ENCODE measurements around the gene MICAL2. TPM values are rescaled to one million over a fixed set of nuclear protein-coding genes. Genes with fewer than 3 reads are reported as not detected.
A peak's percentile ranks its signal among the peaks of the same experiment; 100 is the strongest.

MICAL2 gene
- total and polyA plus RNA-seq, 2 of the 13 experiments (the other 11 are each of a cell fraction or from before 2014, with no cell fraction given), result 0.78 to 1.1 TPM

DNA sequence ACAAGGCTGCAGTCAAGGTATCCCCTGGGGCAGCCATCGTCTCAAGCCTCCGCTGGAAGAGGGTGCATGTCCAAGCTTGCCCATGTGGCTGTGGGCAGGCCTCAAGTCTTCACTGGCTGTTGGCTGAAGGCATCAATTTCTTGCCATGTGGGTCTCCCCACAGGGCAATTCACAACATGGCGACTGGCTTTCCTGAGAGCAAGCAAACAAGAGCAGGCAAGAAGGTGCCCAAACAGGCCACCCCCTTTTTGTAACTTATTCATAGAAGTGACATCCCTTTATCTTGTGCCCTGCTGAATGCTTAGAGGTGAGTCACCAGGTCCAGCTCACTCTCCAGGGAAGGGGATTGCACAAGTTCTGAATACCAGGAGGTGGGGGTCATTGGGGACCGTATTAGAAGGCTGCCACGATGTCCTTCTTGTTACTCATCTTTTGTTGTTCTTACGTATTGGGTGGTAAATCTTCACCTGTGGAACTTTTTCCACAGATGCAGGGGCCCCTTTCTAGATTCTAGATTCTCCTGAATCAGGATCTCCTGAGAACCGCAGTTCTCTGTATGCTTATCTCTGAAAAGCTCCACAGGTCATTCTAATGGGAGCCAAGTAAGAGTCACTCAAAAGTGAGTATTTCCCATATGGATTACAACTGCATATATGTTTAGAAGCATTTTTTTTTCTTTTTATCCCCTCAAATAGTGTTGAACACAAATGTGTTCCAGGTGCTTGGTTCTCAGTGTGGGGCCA is 44.2 kb upstream of the MICAL2 start (continued):
- TF ChIP-seq, protein P1, sequence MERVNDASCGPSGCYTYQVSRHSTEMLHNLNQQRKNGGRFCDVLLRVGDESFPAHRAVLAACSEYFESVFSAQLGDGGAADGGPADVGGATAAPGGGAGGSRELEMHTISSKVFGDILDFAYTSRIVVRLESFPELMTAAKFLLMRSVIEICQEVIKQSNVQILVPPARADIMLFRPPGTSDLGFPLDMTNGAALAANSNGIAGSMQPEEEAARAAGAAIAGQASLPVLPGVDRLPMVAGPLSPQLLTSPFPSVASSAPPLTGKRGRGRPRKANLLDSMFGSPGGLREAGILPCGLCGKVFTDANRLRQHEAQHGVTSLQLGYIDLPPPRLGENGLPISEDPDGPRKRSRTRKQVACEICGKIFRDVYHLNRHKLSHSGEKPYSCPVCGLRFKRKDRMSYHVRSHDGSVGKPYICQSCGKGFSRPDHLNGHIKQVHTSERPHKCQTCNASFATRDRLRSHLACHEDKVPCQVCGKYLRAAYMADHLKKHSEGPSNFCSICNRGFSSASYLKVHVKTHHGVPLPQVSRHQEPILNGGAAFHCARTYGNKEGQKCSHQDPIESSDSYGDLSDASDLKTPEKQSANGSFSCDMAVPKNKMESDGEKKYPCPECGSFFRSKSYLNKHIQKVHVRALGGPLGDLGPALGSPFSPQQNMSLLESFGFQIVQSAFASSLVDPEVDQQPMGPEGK (CRISPR knock-in tag; IDR thresholded peaks at IDR 0.05), result 0 out of 2 replicates have a peak, but pooled peaks have one; percentile 38
- TF ChIP-seq, protein P2, sequence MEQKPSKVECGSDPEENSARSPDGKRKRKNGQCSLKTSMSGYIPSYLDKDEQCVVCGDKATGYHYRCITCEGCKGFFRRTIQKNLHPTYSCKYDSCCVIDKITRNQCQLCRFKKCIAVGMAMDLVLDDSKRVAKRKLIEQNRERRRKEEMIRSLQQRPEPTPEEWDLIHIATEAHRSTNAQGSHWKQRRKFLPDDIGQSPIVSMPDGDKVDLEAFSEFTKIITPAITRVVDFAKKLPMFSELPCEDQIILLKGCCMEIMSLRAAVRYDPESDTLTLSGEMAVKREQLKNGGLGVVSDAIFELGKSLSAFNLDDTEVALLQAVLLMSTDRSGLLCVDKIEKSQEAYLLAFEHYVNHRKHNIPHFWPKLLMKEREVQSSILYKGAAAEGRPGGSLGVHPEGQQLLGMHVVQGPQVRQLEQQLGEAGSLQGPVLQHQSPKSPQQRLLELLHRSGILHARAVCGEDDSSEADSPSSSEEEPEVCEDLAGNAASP (CRISPR knock-in tag; IDR thresholded peaks at IDR 0.05; ENCODE audit: borderline replicate concordance), result peak; percentile 25; the same call in 1 of the 2 replicates
- TF ChIP-seq HNRNPL (IDR thresholded peaks at IDR 0.05; ENCODE audit: low read depth, low read length), result 0 out of 2 replicates have a peak, but pooled peaks have one; percentile 22
- TF ChIP-seq, protein P3, sequence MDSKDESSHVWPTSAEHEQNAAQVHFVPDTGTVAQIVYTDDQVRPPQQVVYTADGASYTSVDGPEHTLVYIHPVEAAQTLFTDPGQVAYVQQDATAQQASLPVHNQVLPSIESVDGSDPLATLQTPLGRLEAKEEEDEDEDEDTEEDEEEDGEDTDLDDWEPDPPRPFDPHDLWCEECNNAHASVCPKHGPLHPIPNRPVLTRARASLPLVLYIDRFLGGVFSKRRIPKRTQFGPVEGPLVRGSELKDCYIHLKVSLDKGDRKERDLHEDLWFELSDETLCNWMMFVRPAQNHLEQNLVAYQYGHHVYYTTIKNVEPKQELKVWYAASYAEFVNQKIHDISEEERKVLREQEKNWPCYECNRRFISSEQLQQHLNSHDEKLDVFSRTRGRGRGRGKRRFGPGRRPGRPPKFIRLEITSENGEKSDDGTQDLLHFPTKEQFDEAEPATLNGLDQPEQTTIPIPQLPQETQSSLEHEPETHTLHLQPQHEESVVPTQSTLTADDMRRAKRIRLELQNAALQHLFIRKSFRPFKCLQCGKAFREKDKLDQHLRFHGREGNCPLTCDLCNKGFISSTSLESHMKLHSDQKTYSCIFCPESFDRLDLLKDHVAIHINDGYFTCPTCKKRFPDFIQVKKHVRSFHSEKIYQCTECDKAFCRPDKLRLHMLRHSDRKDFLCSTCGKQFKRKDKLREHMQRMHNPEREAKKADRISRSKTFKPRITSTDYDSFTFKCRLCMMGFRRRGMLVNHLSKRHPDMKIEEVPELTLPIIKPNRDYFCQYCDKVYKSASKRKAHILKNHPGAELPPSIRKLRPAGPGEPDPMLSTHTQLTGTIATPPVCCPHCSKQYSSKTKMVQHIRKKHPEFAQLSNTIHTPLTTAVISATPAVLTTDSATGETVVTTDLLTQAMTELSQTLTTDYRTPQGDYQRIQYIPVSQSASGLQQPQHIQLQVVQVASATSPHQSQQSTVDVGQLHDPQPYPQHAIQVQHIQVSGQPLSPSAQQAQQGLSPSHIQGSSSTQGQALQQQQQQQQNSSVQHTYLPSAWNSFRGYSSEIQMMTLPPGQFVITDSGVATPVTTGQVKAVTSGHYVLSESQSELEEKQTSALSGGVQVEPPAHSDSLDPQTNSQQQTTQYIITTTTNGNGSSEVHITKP (CRISPR knock-in tag; IDR thresholded peaks at IDR 0.05; ENCODE audit: low read depth), result 0 out of 2 replicates have a peak, but pooled peaks have one; percentile 45
- TF ChIP-seq KDM1A (CRISPR knock-in tag; IDR thresholded peaks at IDR 0.05), result peak; percentile 66; the same call in 1 of the 2 replicates
- TF ChIP-seq RFX5 (IDR thresholded peaks at IDR 0.05; ENCODE audit: low read depth, low read length), result no peak
- TF ChIP-seq ZNF12 (CRISPR knock-in tag; IDR thresholded peaks at IDR 0.05), result peak; percentile 87
- no peak for TF ChIP-seq MYNN (CRISPR knock-in tag; IDR thresholded peaks at IDR 0.05; ENCODE audit: low read depth)
- peak; percentile 57; the same call in 1 of the 2 replicates for TF ChIP-seq SALL1 (CRISPR knock-in tag; IDR thresholded peaks at IDR 0.05)
- TF ChIP-seq KAT8 (CRISPR knock-in tag; IDR thresholded peaks at IDR 0.05), result peak; percentile 34; the same call in 1 of the 2 replicates
- TF ChIP-seq, protein P4, sequence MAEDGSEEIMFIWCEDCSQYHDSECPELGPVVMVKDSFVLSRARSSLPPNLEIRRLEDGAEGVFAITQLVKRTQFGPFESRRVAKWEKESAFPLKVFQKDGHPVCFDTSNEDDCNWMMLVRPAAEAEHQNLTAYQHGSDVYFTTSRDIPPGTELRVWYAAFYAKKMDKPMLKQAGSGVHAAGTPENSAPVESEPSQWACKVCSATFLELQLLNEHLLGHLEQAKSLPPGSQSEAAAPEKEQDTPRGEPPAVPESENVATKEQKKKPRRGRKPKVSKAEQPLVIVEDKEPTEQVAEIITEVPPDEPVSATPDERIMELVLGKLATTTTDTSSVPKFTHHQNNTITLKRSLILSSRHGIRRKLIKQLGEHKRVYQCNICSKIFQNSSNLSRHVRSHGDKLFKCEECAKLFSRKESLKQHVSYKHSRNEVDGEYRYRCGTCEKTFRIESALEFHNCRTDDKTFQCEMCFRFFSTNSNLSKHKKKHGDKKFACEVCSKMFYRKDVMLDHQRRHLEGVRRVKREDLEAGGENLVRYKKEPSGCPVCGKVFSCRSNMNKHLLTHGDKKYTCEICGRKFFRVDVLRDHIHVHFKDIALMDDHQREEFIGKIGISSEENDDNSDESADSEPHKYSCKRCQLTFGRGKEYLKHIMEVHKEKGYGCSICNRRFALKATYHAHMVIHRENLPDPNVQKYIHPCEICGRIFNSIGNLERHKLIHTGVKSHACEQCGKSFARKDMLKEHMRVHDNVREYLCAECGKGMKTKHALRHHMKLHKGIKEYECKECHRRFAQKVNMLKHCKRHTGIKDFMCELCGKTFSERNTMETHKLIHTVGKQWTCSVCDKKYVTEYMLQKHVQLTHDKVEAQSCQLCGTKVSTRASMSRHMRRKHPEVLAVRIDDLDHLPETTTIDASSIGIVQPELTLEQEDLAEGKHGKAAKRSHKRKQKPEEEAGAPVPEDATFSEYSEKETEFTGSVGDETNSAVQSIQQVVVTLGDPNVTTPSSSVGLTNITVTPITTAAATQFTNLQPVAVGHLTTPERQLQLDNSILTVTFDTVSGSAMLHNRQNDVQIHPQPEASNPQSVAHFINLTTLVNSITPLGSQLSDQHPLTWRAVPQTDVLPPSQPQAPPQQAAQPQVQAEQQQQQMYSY (CRISPR knock-in tag; IDR thresholded peaks at IDR 0.05), result no peak
- no peak for TF ChIP-seq ZNF703 (CRISPR knock-in tag; IDR thresholded peaks at IDR 0.05; ENCODE audit: borderline replicate concordance)
- TF ChIP-seq, protein P5, sequence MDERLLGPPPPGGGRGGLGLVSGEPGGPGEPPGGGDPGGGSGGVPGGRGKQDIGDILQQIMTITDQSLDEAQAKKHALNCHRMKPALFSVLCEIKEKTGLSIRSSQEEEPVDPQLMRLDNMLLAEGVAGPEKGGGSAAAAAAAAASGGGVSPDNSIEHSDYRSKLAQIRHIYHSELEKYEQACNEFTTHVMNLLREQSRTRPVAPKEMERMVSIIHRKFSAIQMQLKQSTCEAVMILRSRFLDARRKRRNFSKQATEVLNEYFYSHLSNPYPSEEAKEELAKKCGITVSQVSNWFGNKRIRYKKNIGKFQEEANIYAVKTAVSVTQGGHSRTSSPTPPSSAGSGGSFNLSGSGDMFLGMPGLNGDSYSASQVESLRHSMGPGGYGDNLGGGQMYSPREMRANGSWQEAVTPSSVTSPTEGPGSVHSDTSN (CRISPR knock-in tag; IDR thresholded peaks at IDR 0.05), result no peak
- TF ChIP-seq HOXA9 (CRISPR knock-in tag; IDR thresholded peaks at IDR 0.05; ENCODE audit: borderline replicate concordance), result no peak
